RWPE2 (cell line): ENCODE data around the gene ARID3B.
A peak's percentile ranks its signal among the peaks of the same experiment; 100 is the strongest.
"Not testable (repeated sequence)": the region's sequence is repeated elsewhere in the genome, so short reads cannot be mapped to it uniquely, and the experiment has no call there.

Source experiments
- ATAC-seq: fragments of 200-7000 bp; cut with Tn5 transposase; 3 replicates; pipeline ENCODE4 v1.9.1; 2021; ENCODE audit warnings: low read depth
- DNase-seq: peaks from one replicate; pipeline ENCODE4 v3.0.0-alpha.2; 2020; ENCODE audit warnings: low spot score
- H3K27ac ChIP-seq: fragments of 450-650 bp; 2 replicates; pipeline ENCODE4 v1.5.1; 2017; ENCODE audit warnings: mild to moderate bottlenecking; ENCODE audit not compliant: poor library complexity, severe bottlenecking
- H3K27me3 ChIP-seq: fragments of 250-450 bp; sonication (Bioruptor Pico); 2 replicates; pipeline ENCODE4 v1.5.1; 2021; ENCODE audit warnings: mild to moderate bottlenecking, moderate library complexity; ENCODE audit not compliant: insufficient read depth, poor library complexity, severe bottlenecking
- H3K36me3 ChIP-seq: fragments of 250-450 bp; sonication (Bioruptor Pico); 2 replicates; pipeline ENCODE4 v1.5.1; 2020; ENCODE audit warnings: low read depth, mild to moderate bottlenecking, moderate library complexity
- H3K4me1 ChIP-seq: fragments of 250-450 bp; sonication (Bioruptor Pico); 2 replicates; pipeline ENCODE4 v1.5.1; 2021; ENCODE audit warnings: mild to moderate bottlenecking, moderate library complexity; ENCODE audit not compliant: insufficient read depth, poor library complexity, severe bottlenecking
- H3K4me3 ChIP-seq: fragments of 250-450 bp; sonication (Bioruptor Pico); 2 replicates; pipeline ENCODE4 v1.5.1; 2021; ENCODE audit warnings: mild to moderate bottlenecking, moderate library complexity; ENCODE audit not compliant: severe bottlenecking
- H3K9me3 ChIP-seq: fragments of 250-450 bp; sonication (Bioruptor Pico); 2 replicates; pipeline ENCODE4 v1.5.1; 2021; ENCODE audit warnings: mild to moderate bottlenecking, moderate library complexity; ENCODE audit not compliant: severe bottlenecking
- CTCF ChIP-seq: fragments of 450-650 bp; IDR thresholded peaks from one replicate; pipeline ENCODE4 v1.5.1; 2017; ENCODE audit warnings: mild to moderate bottlenecking, moderate library complexity; ENCODE audit not compliant: poor library complexity, severe bottlenecking

Gene ARID3B

DNA sequence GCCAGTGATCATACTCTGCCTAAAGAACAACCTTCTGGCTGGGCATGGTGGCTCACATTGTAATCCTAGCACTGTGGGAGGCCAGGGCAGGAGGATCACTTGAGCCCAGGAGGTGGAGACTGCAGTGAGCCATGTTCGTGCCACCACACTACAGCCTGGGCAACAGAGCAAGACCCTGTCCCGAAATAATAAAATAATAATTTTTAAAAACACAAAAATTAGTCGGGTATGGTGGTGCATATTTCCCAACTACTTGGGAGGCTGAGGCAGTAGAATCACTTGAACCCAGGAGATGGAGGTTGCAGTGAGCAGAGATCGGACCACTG is 34.5 kb upstream of the ARID3B start:
- no peak for TF ChIP-seq CTCF
- DNase-seq (no peak), ATAC-seq (no peak)
- Histone ChIP-seq H3K27me3 (no peaks in the 10 kb centered on the region), H3K36me3 (no peaks in the 10 kb centered on the region), H3K4me3 (no peak overlapping the region), H3K27ac (no peak overlapping the region), H3K9me3 (no peaks in the 10 kb centered on the region), H3K4me1 (peaks cover 4% of the 10 kb centered on the region)

DNA sequence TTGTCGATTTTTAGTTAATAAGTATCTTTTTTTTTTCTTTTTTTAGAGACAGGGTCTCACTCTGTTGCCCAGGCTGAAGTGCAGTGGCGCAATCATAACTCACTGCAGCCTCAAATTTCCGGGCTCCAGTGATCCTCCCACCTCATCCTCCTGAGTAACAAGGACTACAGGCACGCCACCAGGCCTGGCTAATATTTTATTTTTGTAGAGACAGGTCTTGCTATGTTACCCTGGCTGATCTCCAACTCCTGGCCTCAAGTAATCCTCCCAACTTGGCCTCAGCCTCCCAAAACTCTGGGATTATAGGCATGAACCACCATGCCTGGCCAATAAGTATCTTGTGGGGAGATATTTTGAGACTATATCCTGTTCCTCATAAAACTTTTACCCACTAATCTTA is 29.4 kb upstream of the ARID3B start:
- no peak overlapping the region for H3K27ac ChIP-seq

GRCh38 chr15:74514059-74514458 is 27.0 kb upstream of the ARID3B start:
- H3K4me3 ChIP-seq, DNase-seq, H3K36me3 ChIP-seq, H3K27ac ChIP-seq, H3K9me3 ChIP-seq, ATAC-seq, H3K27me3 ChIP-seq: not testable (repeated sequence)
- peaks cover 17% of the 10 kb centered on the region for H3K4me1 ChIP-seq

More for the DNA sequence above, 29.4 kb upstream of the ARID3B start:
- Histone ChIP-seq H3K9me3 (no peaks in the 10 kb centered on the region), H3K4me3 (no peak overlapping the region), H3K36me3 (no peaks in the 10 kb centered on the region), H3K27me3 (no peaks in the 10 kb centered on the region), H3K4me1 (peaks cover 8% of the 10 kb centered on the region)
- ATAC-seq: no peak
- no peak for DNase-seq
- no peak for TF ChIP-seq CTCF

DNA sequence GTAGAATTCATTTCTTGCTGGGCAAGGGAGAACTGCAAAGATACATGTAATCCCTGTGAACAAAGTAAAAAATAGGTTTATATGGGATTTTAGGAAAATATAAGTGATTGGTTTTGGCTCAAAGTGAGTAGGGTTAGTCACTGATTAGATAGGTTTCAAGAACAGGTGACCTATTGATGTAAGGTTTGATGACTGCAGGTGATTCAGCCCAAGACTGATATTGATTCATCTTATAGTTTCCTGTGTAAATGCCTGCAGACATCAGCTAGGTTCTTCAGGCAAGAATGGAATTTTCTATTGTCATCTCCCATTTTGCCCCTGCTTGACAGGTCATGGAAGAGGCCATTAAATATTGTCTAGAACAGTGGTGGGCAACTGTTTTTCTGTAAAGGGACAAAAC is 23.9 kb upstream of the ARID3B start:
- Histone ChIP-seq H3K4me3 (no peak overlapping the region), H3K36me3 (no peaks in the 10 kb centered on the region), H3K27me3 (no peaks in the 10 kb centered on the region), H3K9me3 (no peaks in the 10 kb centered on the region), H3K4me1 (peaks cover 13% of the 10 kb centered on the region), H3K27ac (peak overlapping the region; percentile 28)
- TF ChIP-seq CTCF: no peak
- DNase-seq (no peak), ATAC-seq (peak; percentile 85)

GRCh38 chr15:74519311-74519710 is 21.7 kb upstream of the ARID3B start:
- Histone ChIP-seq H3K27ac (peak overlapping the region; percentile 2), H3K36me3 (no peaks in the 10 kb centered on the region), H3K4me3 (no peak overlapping the region), H3K9me3 (no peaks in the 10 kb centered on the region), H3K27me3 (no peaks in the 10 kb centered on the region), H3K4me1 (peaks cover 23% of the 10 kb centered on the region)
- 0 out of 3 replicates have a peak, but pooled peaks have one; percentile 8 for ATAC-seq
- DNase-seq: no peak
- no peak for TF ChIP-seq CTCF
